ENCODE data around the gene CTAG1B. TPM values are rescaled to one million over a fixed set of nuclear protein-coding genes. Genes with fewer than 3 reads are reported as not detected.
"Not testable (repeated sequence)": the region's sequence is repeated elsewhere in the genome, so short reads cannot be mapped to it uniquely, and the experiment has no call there.

CTAG1B gene
- total RNA-seq, 1 donor from 2014 or later = not detected

GRCh38 chrX:154593201-154593600 lies 25.9 kb downstream of the CTAG1B start:
- Histone ChIP-seq H3K27ac (no peak overlapping the region), H3K4me3 (no peak overlapping the region), H3K4me1 (no peaks in the 10 kb centered on the region), H3K9me3 (ENCODE audit: low read depth) (no peaks in the 10 kb centered on the region), H4K20me1 (ENCODE audit: low read depth) (no peaks in the 10 kb centered on the region), H3K79me2 (ENCODE audit: low read depth) (no peaks in the 10 kb centered on the region), H3K4me2 (no peak overlapping the region), H3F3A (ENCODE audit: low read depth) (no peaks in the 10 kb centered on the region), H3K36me3 (no peaks in the 10 kb centered on the region), H3K9ac (no peak overlapping the region), H3K27me3 (no peaks in the 10 kb centered on the region), H2AFZ (replicated peaks) (no peak overlapping the region)
- no peak for DNase-seq (ENCODE audit: low spot score)
- H3K27me3 Mint-ChIP-seq (ENCODE audit: insufficient read depth, low read depth) = peaks cover 11% of the 10 kb centered on the region
- no peaks in the 10 kb centered on the region for H3K36me3 Mint-ChIP-seq
- H3K9me3 Mint-ChIP-seq = peaks cover 40% of the 10 kb centered on the region
- TF ChIP-seq EZH2 (IDR thresholded peaks at IDR 0.05) = no peak
- no peak for TF ChIP-seq EZH2phosphoT487 (IDR thresholded peaks at IDR 0.05)
- TF ChIP-seq CTCF (IDR thresholded peaks at IDR 0.05) = no peak
- peaks cover 8% of the 10 kb centered on the region for H3K4me1 Mint-ChIP-seq
- H3K27ac Mint-ChIP-seq = no peak overlapping the region
- H3K4me3 Mint-ChIP-seq = no peak overlapping the region

- H3K27me3 ChIP-seq = no peaks in the 10 kb centered on the region
- Mint-ChIP-seq H3K27ac (no peak overlapping the region), H3K27me3 (ENCODE audit: insufficient read depth, low read depth) (peaks cover 11% of the 10 kb centered on the region), H3K4me1 (peaks cover 8% of the 10 kb centered on the region), H3K36me3 (no peaks in the 10 kb centered on the region), H3K4me3 (no peak overlapping the region), H3K9me3 (peaks cover 34% of the 10 kb centered on the region)
- no peak for DNase-seq (ENCODE audit: low spot score)
- no peaks in the 10 kb centered on the region for H4K20me1 ChIP-seq (ENCODE audit: low read depth)
- H2AFZ ChIP-seq (replicated peaks) = no peak overlapping the region
- no peak overlapping the region for H3K9ac ChIP-seq
- H3K79me2 ChIP-seq (ENCODE audit: low read depth) = no peaks in the 10 kb centered on the region
- no peaks in the 10 kb centered on the region for H3K4me1 ChIP-seq
- H3K27ac ChIP-seq = no peak overlapping the region
- no peak overlapping the region for H3K4me3 ChIP-seq
- no peak overlapping the region for H3K4me2 ChIP-seq
- H3F3A ChIP-seq (ENCODE audit: low read depth) = no peaks in the 10 kb centered on the region
- no peaks in the 10 kb centered on the region for H3K9me3 ChIP-seq (ENCODE audit: low read depth)
- TF ChIP-seq CTCF (IDR thresholded peaks at IDR 0.05) (no peak), EZH2phosphoT487 (IDR thresholded peaks at IDR 0.05) (no peak), EZH2 (IDR thresholded peaks at IDR 0.05) (no peak)
- no peaks in the 10 kb centered on the region for H3K36me3 ChIP-seq
Measured at GRCh38 chrX:154592505-154592904, 26.6 kb downstream of the CTAG1B start.

- H3K79me2 ChIP-seq (ENCODE audit: low read depth); H4K20me1 ChIP-seq (ENCODE audit: low read depth); H3K27ac ChIP-seq; H3K4me3 ChIP-seq; H3K9me3 ChIP-seq (ENCODE audit: low read depth); H2AFZ ChIP-seq (replicated peaks); H3K9ac ChIP-seq; H3K27ac Mint-ChIP-seq; H3K36me3 ChIP-seq; H3K4me3 Mint-ChIP-seq; H3K4me2 ChIP-seq; H3K4me1 Mint-ChIP-seq; H3K4me1 ChIP-seq; H3F3A ChIP-seq (ENCODE audit: low read depth); DNase-seq (ENCODE audit: low spot score); H3K36me3 Mint-ChIP-seq; H3K27me3 ChIP-seq: not testable (repeated sequence)
- peaks cover 11% of the 10 kb centered on the region for H3K27me3 Mint-ChIP-seq (ENCODE audit: insufficient read depth, low read depth)
- H3K9me3 Mint-ChIP-seq = peaks cover 27% of the 10 kb centered on the region
Measured at GRCh38 chrX:154590415-154590814, 28.7 kb downstream of the CTAG1B start.

- not testable (repeated sequence) for H3K36me3 ChIP-seq; H3F3A ChIP-seq (ENCODE audit: low read depth); H3K4me3 ChIP-seq; H3K79me2 ChIP-seq (ENCODE audit: low read depth); H3K27ac Mint-ChIP-seq; H3K4me3 Mint-ChIP-seq; H3K27me3 ChIP-seq; H3K9me3 Mint-ChIP-seq; H3K9me3 ChIP-seq (ENCODE audit: low read depth); DNase-seq (ENCODE audit: low spot score); H3K4me1 Mint-ChIP-seq; H3K36me3 Mint-ChIP-seq; H2AFZ ChIP-seq (replicated peaks); H3K4me1 ChIP-seq; H3K4me2 ChIP-seq; H4K20me1 ChIP-seq (ENCODE audit: low read depth); H3K27ac ChIP-seq; H3K9ac ChIP-seq; H3K27me3 Mint-ChIP-seq (ENCODE audit: insufficient read depth, low read depth)
Measured at GRCh38 chrX:154584585-154585183, 34.4 kb downstream of the CTAG1B start, which contains the start of gene CTAG1A. Gene CTAG1A, plus strand, starts transcription at chrX:154585133. Its CDS starts 74 bp downstream, at chrX:154585207.

- not testable (repeated sequence) for H3F3A ChIP-seq (ENCODE audit: low read depth); H4K20me1 ChIP-seq (ENCODE audit: low read depth); H3K9me3 ChIP-seq (ENCODE audit: low read depth); H3K4me1 Mint-ChIP-seq; H3K4me3 ChIP-seq; H3K27ac Mint-ChIP-seq; H3K27ac ChIP-seq; H3K9me3 Mint-ChIP-seq; H3K9ac ChIP-seq; H3K79me2 ChIP-seq (ENCODE audit: low read depth); H3K4me2 ChIP-seq; H3K36me3 ChIP-seq; H3K4me1 ChIP-seq; H3K27me3 ChIP-seq; H2AFZ ChIP-seq (replicated peaks); H3K36me3 Mint-ChIP-seq; H3K4me3 Mint-ChIP-seq; DNase-seq (ENCODE audit: low spot score); H3K27me3 Mint-ChIP-seq (ENCODE audit: insufficient read depth, low read depth)
Measured at GRCh38 chrX:154582994-154583393, 36.1 kb downstream of the CTAG1B start.

GRCh38 chrX:154575076-154575475 lies 44.0 kb downstream of the CTAG1B start:
- H3K79me2 ChIP-seq (ENCODE audit: low read depth); H3K9me3 ChIP-seq (ENCODE audit: low read depth); H3K27ac ChIP-seq; H3K36me3 Mint-ChIP-seq; H3K27me3 ChIP-seq; H3K9ac ChIP-seq; H3K4me3 Mint-ChIP-seq; H4K20me1 ChIP-seq (ENCODE audit: low read depth); H3K36me3 ChIP-seq; H3K27me3 Mint-ChIP-seq (ENCODE audit: insufficient read depth, low read depth); H3K4me3 ChIP-seq; H3K4me2 ChIP-seq; H3K4me1 Mint-ChIP-seq; H3K9me3 Mint-ChIP-seq; H3F3A ChIP-seq (ENCODE audit: low read depth); H2AFZ ChIP-seq (replicated peaks); H3K27ac Mint-ChIP-seq; DNase-seq (ENCODE audit: low spot score); H3K4me1 ChIP-seq: not testable (repeated sequence)
